GM18907 (cell line): ENCODE results near the gene GALT.

Source experiments
- ATAC-seq: cut with Tn5 transposase; IDR thresholded peaks from one replicate; pipeline ENCODE4 v1.9.1; 2021; ENCODE audit warnings: mild to moderate bottlenecking, moderate library complexity; ENCODE audit not compliant: unreplicated experiment

GALT gene

GRCh38 chr9:34675869-34676268, 29.4 kb downstream of the GALT start:
- no peak for ATAC-seq

GRCh38 chr9:34684145-34684544, 37.7 kb downstream of the GALT start:
- no peak for ATAC-seq

GRCh38 chr9:34684816-34685215, 38.3 kb downstream of the GALT start:
- no peak for ATAC-seq

GRCh38 chr9:34685591-34685990, 39.1 kb downstream of the GALT start:
- ATAC-seq = no peak

GRCh38 chr9:34686231-34686630, 39.8 kb downstream of the GALT start:
- ATAC-seq = no peak

GRCh38 chr9:34686732-34687131, 40.3 kb downstream of the GALT start:
- no peak for ATAC-seq

- ATAC-seq = no peak
Observed at GRCh38 chr9:34687276-34688030, 41.0 kb downstream of the GALT start.

- ATAC-seq = no peak
Observed at GRCh38 chr9:34688329-34689115, 42.0 kb downstream of the GALT start.

- ATAC-seq = no peak
Observed at GRCh38 chr9:34689116-34689470, 42.6 kb downstream of the GALT start.

GRCh38 chr9:34689512-34689911, 43.0 kb downstream of the GALT start:
- no peak for ATAC-seq

GRCh38 chr9:34690983-34691935, 44.8 kb downstream of the GALT start, which contains the start of gene CCL19:
CCL19 (minus strand) TSS chr9:34691276; CDS start chr9:34691139, 137 bp downstream.
- no peak for ATAC-seq

GRCh38 chr9:34691936-34692315, 45.5 kb downstream of the GALT start:
- ATAC-seq = no peak

GRCh38 chr9:34693560-34693959, 47.1 kb downstream of the GALT start:
- no peak for ATAC-seq

GRCh38 chr9:34694811-34695210, 48.3 kb downstream of the GALT start:
- no peak for ATAC-seq
